ENCODE results near the gene ABCA2. TPM values are rescaled to one million over a fixed set of nuclear protein-coding genes. Genes with fewer than 3 reads are reported as not detected.

ABCA2 gene, protein sequence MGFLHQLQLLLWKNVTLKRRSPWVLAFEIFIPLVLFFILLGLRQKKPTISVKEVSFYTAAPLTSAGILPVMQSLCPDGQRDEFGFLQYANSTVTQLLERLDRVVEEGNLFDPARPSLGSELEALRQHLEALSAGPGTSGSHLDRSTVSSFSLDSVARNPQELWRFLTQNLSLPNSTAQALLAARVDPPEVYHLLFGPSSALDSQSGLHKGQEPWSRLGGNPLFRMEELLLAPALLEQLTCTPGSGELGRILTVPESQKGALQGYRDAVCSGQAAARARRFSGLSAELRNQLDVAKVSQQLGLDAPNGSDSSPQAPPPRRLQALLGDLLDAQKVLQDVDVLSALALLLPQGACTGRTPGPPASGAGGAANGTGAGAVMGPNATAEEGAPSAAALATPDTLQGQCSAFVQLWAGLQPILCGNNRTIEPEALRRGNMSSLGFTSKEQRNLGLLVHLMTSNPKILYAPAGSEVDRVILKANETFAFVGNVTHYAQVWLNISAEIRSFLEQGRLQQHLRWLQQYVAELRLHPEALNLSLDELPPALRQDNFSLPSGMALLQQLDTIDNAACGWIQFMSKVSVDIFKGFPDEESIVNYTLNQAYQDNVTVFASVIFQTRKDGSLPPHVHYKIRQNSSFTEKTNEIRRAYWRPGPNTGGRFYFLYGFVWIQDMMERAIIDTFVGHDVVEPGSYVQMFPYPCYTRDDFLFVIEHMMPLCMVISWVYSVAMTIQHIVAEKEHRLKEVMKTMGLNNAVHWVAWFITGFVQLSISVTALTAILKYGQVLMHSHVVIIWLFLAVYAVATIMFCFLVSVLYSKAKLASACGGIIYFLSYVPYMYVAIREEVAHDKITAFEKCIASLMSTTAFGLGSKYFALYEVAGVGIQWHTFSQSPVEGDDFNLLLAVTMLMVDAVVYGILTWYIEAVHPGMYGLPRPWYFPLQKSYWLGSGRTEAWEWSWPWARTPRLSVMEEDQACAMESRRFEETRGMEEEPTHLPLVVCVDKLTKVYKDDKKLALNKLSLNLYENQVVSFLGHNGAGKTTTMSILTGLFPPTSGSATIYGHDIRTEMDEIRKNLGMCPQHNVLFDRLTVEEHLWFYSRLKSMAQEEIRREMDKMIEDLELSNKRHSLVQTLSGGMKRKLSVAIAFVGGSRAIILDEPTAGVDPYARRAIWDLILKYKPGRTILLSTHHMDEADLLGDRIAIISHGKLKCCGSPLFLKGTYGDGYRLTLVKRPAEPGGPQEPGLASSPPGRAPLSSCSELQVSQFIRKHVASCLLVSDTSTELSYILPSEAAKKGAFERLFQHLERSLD (N-terminal part only)
- 11.0 and 12.3 TPM in 2 replicates for total RNA-seq

GRCh38 chr9:137027369-137028262 is at the start of gene ABCA2:
TSS of gene ABCA2 (minus strand) at chr9:137028237. CDS start at chr9:137028140, 97 bp downstream.

GRCh38 chr9:137077010-137077747 is 49.1 kb upstream of the ABCA2 start, which contains the start of gene UAP1L1:
TSS of gene UAP1L1 (plus strand) at chr9:137077517. CDS start at chr9:137077533, 16 bp downstream.

GRCh38 chr9:137070201-137070905 is 42.3 kb upstream of the ABCA2 start, which contains the start of gene SAPCD2:
TSS of gene SAPCD2 (minus strand) at chr9:137070557. CDS start at chr9:137070460, 97 bp downstream.

GRCh38 chr9:137053944-137054931 is 26.2 kb upstream of the ABCA2 start, which contains the start of gene ENTPD2:
TSS of gene ENTPD2 (minus strand) at chr9:137054061. CDS start at chr9:137053997, 64 bp downstream.

GRCh38 chr9:137046088-137046787 is 18.2 kb upstream of the ABCA2 start, which contains the start of gene NPDC1:
TSS of gene NPDC1 (minus strand) at chr9:137046177. CDS start at chr9:137045989, 188 bp downstream.

GRCh38 chr9:137031904-137032640 is 4.0 kb upstream of the ABCA2 start, which contains the start of gene FUT7:
TSS of gene FUT7 (minus strand) at chr9:137032088. CDS start at chr9:137031991, 97 bp downstream.

GRCh38 chr9:136996361-136997292 is 31.4 kb downstream of the ABCA2 start, which contains the start of gene CLIC3:
TSS of gene CLIC3 (minus strand) at chr9:136996568. CDS start at chr9:136996543, 25 bp downstream.

GRCh38 chr9:136991993-136992818 is 35.8 kb downstream of the ABCA2 start, which contains the start of gene PAXX:
TSS of gene PAXX (plus strand) at chr9:136992422. CDS start at chr9:136992444, 22 bp downstream.

GRCh38 chr9:136982232-136983051 is 45.6 kb downstream of the ABCA2 start, which contains the start of gene LCNL1:
TSS of gene LCNL1 (plus strand) at chr9:136982993. CDS start at chr9:136983587, 594 bp downstream.

DNA sequence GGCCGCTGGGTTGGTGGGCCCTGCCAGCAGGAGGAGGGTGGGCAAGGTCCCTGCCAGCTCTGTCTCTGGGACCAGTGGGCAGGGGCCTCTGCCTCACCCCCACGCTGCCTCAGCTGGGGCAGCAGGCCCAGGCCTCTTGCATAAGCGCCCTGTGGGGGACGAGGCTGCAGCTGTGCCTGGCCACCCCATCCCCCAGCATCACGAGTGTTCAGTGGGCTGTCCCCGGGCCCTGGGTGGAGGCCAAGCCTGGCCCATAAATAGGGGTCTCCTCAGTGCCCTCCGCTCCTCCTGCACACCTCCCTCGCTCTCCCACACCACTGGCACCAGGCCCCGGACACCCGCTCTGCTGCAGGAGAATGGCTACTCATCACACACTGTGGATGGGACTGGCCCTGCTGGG is 50.8 kb downstream of the ABCA2 start, which contains the start of gene PTGDS:
Gene PTGDS (plus strand): TSS at position 282 of the 400 bp plus-strand sequence. CDS start 75 bp downstream, at position 357.

Data from thoracic aorta endothelial cell (primary cell).